ENCODE data around the gene BOC. TPM values are rescaled to one million over a fixed set of nuclear protein-coding genes. Genes with fewer than 3 reads are reported as not detected.

The BOC gene
- total and polyA plus RNA-seq, 2 of the 4 experiments (the other 2 are of a cell fraction) = 6.8 to 15.2 TPM

GRCh38 chr3:113253702-113254101 is 42.3 kb downstream of the BOC start:
- intact Hi-C loops (cut with micrococcal nuclease) = no loop called here

More at GRCh38 chr3:113253702-113254101, 42.3 kb downstream of the BOC start:
- Histone ChIP-seq H3K9me1 (ENCODE audit: insufficient read depth, low read length) (peaks cover 14% of the 10 kb centered on the region), H2BK5ac (ENCODE audit: low read depth, low read length, poor library complexity, severe bottlenecking) (no peak overlapping the region), H2AK9ac (replicated peaks; ENCODE audit: low read depth, low read length, poor library complexity) (no peak overlapping the region), H4K91ac (ENCODE audit: insufficient read depth, low read depth, low read length) (no peak overlapping the region), H4K20me1 (ENCODE audit: insufficient read depth, low read length) (peaks cover 3% of the 10 kb centered on the region; the same call in 1 of the 2 replicates), H3K9me3 (ENCODE audit: control insufficient read depth, insufficient read depth, low read length) (no peaks in the 10 kb centered on the region), H3K27ac (ENCODE audit: insufficient read depth, low read length) (no peak overlapping the region), H3K4me3 (ENCODE audit: insufficient read depth, low read depth, low read length) (no peak overlapping the region), H3K9ac (ENCODE audit: low read depth, low read length) (no peak overlapping the region), H3K4me1 (ENCODE audit: control insufficient read depth, insufficient read depth, low read length) (peaks cover 8% of the 10 kb centered on the region; the same call in 1 of the 2 replicates), H3K23ac (ENCODE audit: low read depth, low read length) (no peak overlapping the region), H2BK15ac (ENCODE audit: low read depth, low read length) (no peak overlapping the region), H3K4me2 (ENCODE audit: low read depth, low read length) (no peak overlapping the region), H2AK5ac (ENCODE audit: low read depth, low read length) (no peak overlapping the region), H3K79me1 (ENCODE audit: low read depth in 1 of 2, low read length in 2 of 2) (no peaks in the 10 kb centered on the region), H4K8ac (ENCODE audit: low read depth in 2 of 2, low read length in 2 of 2) (no peak overlapping the region), H2BK20ac (ENCODE audit: low read depth, low read length) (no peak overlapping the region), H3K56ac (ENCODE audit: extremely low read depth, insufficient read depth, low read length) (no peak overlapping the region), H3K14ac (replicated peaks; ENCODE audit: low read depth, low read length) (no peak overlapping the region), H2BK120ac (ENCODE audit: low read depth, low read length) (no peak overlapping the region), H3K27me3 (ENCODE audit: control insufficient read depth, insufficient read depth, low read length) (no peaks in the 10 kb centered on the region), H3K36me3 (ENCODE audit: control insufficient read depth, insufficient read depth, low read length) (peaks cover 28% of the 10 kb centered on the region), H3K4ac (ENCODE audit: low read depth, low read length) (no peak overlapping the region), H2AFZ (replicated peaks; ENCODE audit: low read length, poor library complexity) (no peak overlapping the region), H3K18ac (ENCODE audit: low read depth, low read length) (no peak overlapping the region), H4K5ac (ENCODE audit: low read depth, low read length) (no peak overlapping the region)
- no peak for ATAC-seq (ENCODE audit: low read depth)
- ChIA-PET CTCF (no interaction called here), POLR2A (ENCODE audit: unreplicated experiment) (no interaction called here)
- no CpG with 5 or more reads among the region's 3 CpGs for WGBS, 2 experiments (ENCODE audit: extremely low coverage in 2 of 2, insufficient read length in 1 of 2)
- TF ChIP-seq MAFK (IDR thresholded peaks at IDR 0.05; ENCODE audit: low read depth, low read length) (no peak), FOS (IDR thresholded peaks at IDR 0.05; ENCODE audit: low read depth, low read length) (no peak), RCOR1 (IDR thresholded peaks at IDR 0.05; ENCODE audit: insufficient replicate concordance, low read length) (no peak), MXI1 (IDR thresholded peaks at IDR 0.05; ENCODE audit: borderline replicate concordance, low read depth, low read length) (no peak), CHD1 (IDR thresholded peaks at IDR 0.05; ENCODE audit: low read depth, low read length) (no peak), SMC3 (IDR thresholded peaks at IDR 0.05; ENCODE audit: low read depth, low read length) (no peak), CEBPB (IDR thresholded peaks at IDR 0.05; ENCODE audit: low read depth, low read length) (no peak), CTCF (conservative IDR thresholded peaks at IDR 0.05; ENCODE audit: low read depth, low read length) (no peak), RAD21 (IDR thresholded peaks at IDR 0.05; ENCODE audit: low read length) (no peak), NFE2L2 (IDR thresholded peaks at IDR 0.05; ENCODE audit: low read depth, low read length) (no peak), POLR2A (IDR thresholded peaks at IDR 0.05; ENCODE audit: low read depth, low read length) (no peak), RFX5 (IDR thresholded peaks at IDR 0.05; ENCODE audit: low read depth, low read length) (no peak), ELK1 (IDR thresholded peaks at IDR 0.05; ENCODE audit: borderline replicate concordance, low read depth, low read length) (no peak), MAZ (IDR thresholded peaks at IDR 0.05; ENCODE audit: borderline replicate concordance, low read depth, low read length) (no peak), USF2 (IDR thresholded peaks at IDR 0.05; ENCODE audit: low read depth, low read length) (no peak), BHLHE40 (IDR thresholded peaks at IDR 0.05; ENCODE audit: low read depth, low read length) (no peak)
- no TSS peak for BruUV-seq (replicated peaks)
- in situ Hi-C loops (cut with MboI; ENCODE audit: low sequenced_read_pairs) (no loop called here), dilution Hi-C loops (cut with HindIII; ENCODE audit: low sequenced_read_pairs, unreplicated experiment) (no loop called here)
- DNase-seq = no peak
